Transverse colon (tissue), 4 donors: ENCODE results near the gene TEX12.

Source experiments
- POLR2A ChIP-seq: fragments of 450-650 bp; IDR thresholded peaks from one replicate; pipeline ENCODE4 v1.6.1; 2016; ENCODE audit warnings: antibody characterized with exemption, mild to moderate bottlenecking, moderate library complexity
- POLR2AphosphoS5 ChIP-seq, 3 donors: sonication (generic); formaldehyde crosslinking; IDR thresholded peaks; one replicate each; pipeline ENCODE4 v1.6.1; 2016; ENCODE audit warnings: antibody characterized with exemption in 3 of 3
- TF ChIP-seq, protein P1 (sequence below), 5 experiments: fragments of 200-600 bp in 3 of 5; fragments of 450-650 bp in 2 of 5; sonication (generic) in 3 of 5; IDR thresholded peaks; 1 replicate in 2 of 5; 2 replicates in 3 of 5; pipeline ENCODE4 v1.5.1; 2016 to 2017; ENCODE audit warnings: antibody characterized with exemption in 5 of 5, inconsistent platforms in 3 of 5, mild to moderate bottlenecking in 2 of 5, moderate library complexity in 1 of 5

DNA sequence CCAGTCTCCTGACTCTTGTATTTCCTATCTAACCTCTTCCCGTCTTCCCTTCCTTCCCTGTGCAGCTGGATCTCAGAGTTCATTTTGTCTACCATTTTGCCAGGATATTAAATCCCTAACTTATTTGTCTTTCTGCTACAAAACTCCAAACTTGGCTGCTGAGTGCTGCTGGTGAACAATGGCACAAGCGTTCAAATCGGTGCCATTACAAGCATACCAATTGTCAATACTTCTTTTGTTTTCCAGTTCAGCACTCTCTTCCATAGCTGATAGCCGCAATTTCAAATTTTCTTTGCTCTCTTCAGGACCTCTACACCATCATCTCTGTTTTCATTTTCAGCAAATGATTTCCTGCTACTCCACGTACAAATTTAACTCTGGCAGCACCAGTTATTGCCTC, 16.7 kb upstream of the TEX12 start:
- TF ChIP-seq, protein P1, sequence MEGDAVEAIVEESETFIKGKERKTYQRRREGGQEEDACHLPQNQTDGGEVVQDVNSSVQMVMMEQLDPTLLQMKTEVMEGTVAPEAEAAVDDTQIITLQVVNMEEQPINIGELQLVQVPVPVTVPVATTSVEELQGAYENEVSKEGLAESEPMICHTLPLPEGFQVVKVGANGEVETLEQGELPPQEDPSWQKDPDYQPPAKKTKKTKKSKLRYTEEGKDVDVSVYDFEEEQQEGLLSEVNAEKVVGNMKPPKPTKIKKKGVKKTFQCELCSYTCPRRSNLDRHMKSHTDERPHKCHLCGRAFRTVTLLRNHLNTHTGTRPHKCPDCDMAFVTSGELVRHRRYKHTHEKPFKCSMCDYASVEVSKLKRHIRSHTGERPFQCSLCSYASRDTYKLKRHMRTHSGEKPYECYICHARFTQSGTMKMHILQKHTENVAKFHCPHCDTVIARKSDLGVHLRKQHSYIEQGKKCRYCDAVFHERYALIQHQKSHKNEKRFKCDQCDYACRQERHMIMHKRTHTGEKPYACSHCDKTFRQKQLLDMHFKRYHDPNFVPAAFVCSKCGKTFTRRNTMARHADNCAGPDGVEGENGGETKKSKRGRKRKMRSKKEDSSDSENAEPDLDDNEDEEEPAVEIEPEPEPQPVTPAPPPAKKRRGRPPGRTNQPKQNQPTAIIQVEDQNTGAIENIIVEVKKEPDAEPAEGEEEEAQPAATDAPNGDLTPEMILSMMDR (IDR thresholded peaks at IDR 0.05): no peak
- TF ChIP-seq POLR2A (no peak), POLR2AphosphoS5 (IDR thresholded peaks at IDR 0.05) (no peak)
